Tibial nerve (tissue), 4 donors: ENCODE measurements around the gene DOCK9.

Experiments
- CTCF ChIP-seq, 5 experiments: fragments of 200-600 bp in 3 of 5; fragments of 450-650 bp in 2 of 5; sonication (generic) in 3 of 5; IDR thresholded peaks; one replicate each; pipeline ENCODE4 v1.5.1; 2016 to 2019; ENCODE audit warnings: antibody characterized with exemption in 5 of 5, mild to moderate bottlenecking in 3 of 5, moderate library complexity in 2 of 5
- EP300 ChIP-seq, 2 donors: sonication (generic); formaldehyde crosslinking; IDR thresholded peaks; one replicate each; pipeline ENCODE4 v1.6.1; 2017; ENCODE audit warnings: antibody characterized with exemption in 2 of 2, mild to moderate bottlenecking in 1 of 2
- POLR2A ChIP-seq, 2 donors: fragments of 450-650 bp; IDR thresholded peaks; one replicate each; pipeline ENCODE4 v1.6.1; 2017; ENCODE audit warnings: antibody characterized with exemption in 2 of 2, mild to moderate bottlenecking in 2 of 2, moderate library complexity in 2 of 2

GRCh38 chr13:98751367-98751782, 226.5 kb downstream of the DOCK9 start:
- TF ChIP-seq CTCF (IDR thresholded peaks at IDR 0.05) (no peak), POLR2A (IDR thresholded peaks at IDR 0.05) (no peak), EP300 (IDR thresholded peaks at IDR 0.05) (no peak)
